GM18505 (cell line): ENCODE data around the gene REEP2.

Source experiments
- ATAC-seq: cut with Tn5 transposase; IDR thresholded peaks from one replicate; pipeline ENCODE4 v1.9.1; 2021; ENCODE audit not compliant: unreplicated experiment
- POLR2A ChIP-seq: IDR thresholded peaks from 4 replicates; pipeline ENCODE4 v1.6.1; 2011; ENCODE audit warnings: borderline replicate concordance; ENCODE audit not compliant: insufficient read depth, insufficient read length; ENCODE audit errors: extremely low read depth

REEP2 gene

GRCh38 chr5:138488481-138488945 lies 49.7 kb downstream of the REEP2 start:
- no peak for TF ChIP-seq POLR2A
- ATAC-seq = no peak

GRCh38 chr5:138489683-138490061 lies 50.8 kb downstream of the REEP2 start:
- no peak for ATAC-seq
- TF ChIP-seq POLR2A = no peak

DNA sequence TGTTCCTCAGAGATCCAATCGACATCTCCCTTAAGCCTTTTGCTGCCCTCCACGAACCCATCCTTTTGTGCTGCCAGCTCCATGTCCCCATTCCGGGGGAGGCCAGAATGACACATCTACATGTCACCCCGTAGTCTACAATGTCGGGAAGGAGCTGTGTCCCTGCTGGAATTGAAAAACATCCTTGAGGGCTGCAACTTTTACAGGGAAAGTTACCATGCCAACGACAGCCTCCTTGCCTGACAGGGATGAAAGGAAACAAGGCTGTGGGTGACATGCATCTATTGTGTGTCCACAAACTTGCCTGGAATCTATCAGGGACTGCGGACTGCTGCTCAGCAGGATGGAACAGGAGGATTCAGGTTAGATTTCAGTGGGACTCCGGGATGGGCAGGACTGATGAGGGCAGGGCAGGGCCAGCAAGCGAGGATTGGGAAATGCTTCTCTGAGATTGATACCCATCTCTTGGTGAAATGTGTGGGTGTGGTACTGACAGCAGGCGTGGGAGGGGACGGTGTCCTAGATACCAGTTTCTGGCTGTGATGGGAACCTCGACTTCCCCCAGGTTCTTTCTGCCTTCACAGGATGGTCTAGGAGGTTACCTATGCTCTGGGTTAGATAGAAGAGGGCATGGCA lies 51.9 kb downstream of the REEP2 start:
- no peak for TF ChIP-seq POLR2A

GRCh38 chr5:138491284-138491648 lies 52.4 kb downstream of the REEP2 start:
- TF ChIP-seq POLR2A = no peak
- ATAC-seq = no peak

More for the DNA sequence above, 51.9 kb downstream of the REEP2 start:
- no peak for ATAC-seq

- ATAC-seq = peak; percentile 99
- TF ChIP-seq POLR2A = peak; percentile 35
Measured at GRCh38 chr5:138491669-138492559, 53.1 kb downstream of the REEP2 start.

GRCh38 chr5:138492560-138493045 lies 53.7 kb downstream of the REEP2 start:
- no peak for ATAC-seq
- no peak for TF ChIP-seq POLR2A

- no peak for ATAC-seq
Measured at GRCh38 chr5:138495351-138495750, 56.5 kb downstream of the REEP2 start.

More at GRCh38 chr5:138495351-138495750, 56.5 kb downstream of the REEP2 start:
- no peak for TF ChIP-seq POLR2A
